Gastrocnemius medialis (tissue), 4 donors: Measurements from ENCODE around the gene CCN5. TPM values are rescaled to one million over a fixed set of nuclear protein-coding genes. Genes with fewer than 3 reads are reported as not detected.

ENCODE experiments used
- ATAC-seq, 2 donors: fragments of 150-250 bp; one replicate each; pipeline ENCODE4 v1.9.1; 2016
- DNase-seq, 2 donors: peaks; one replicate each; pipeline ENCODE4 v3.0.0-alpha.2; 2019
- H3K27ac ChIP-seq, 4 donors: fragments of 200-600 bp; sonication (generic); 1 replicate in 1 of 4; 2 replicates in 3 of 4; pipeline ENCODE4 v1.5.1; 2016 to 2018; ENCODE audit warnings: mild to moderate bottlenecking in 2 of 4, moderate library complexity in 1 of 4
- H3K27me3 ChIP-seq, 3 donors: fragments of 200-600 bp; sonication (generic) in 2 of 3; 1 replicate in 1 of 3; 2 replicates in 2 of 3; pipeline versions ENCODE4 v1.5.1 to v1.6.0; 2016 to 2019; ENCODE audit warnings: mild to moderate bottlenecking in 1 of 3, moderate library complexity in 1 of 3
- H3K36me3 ChIP-seq, 2 donors: fragments of 200-600 bp; sonication (generic) in 1 of 2; one replicate each; pipeline ENCODE4 v1.5.1; 2017 to 2018
- H3K4me1 ChIP-seq, 2 donors: fragments of 200-600 bp; sonication (generic) in 1 of 2; one replicate each; pipeline ENCODE4 v1.5.1; 2016 to 2017; ENCODE audit warnings: mild to moderate bottlenecking in 2 of 2
- H3K4me3 ChIP-seq, 4 donors: fragments of 200-600 bp; sonication (generic) in 3 of 4; 1 replicate in 1 of 4; 2 replicates in 3 of 4; pipeline ENCODE4 v1.5.1; 2016 to 2019; ENCODE audit warnings: mild to moderate bottlenecking in 2 of 4
- H3K9me3 ChIP-seq, 3 donors: fragments of 200-600 bp; sonication (generic) in 2 of 3; 1 replicate in 1 of 3; 2 replicates in 2 of 3; pipeline ENCODE4 v1.5.1; 2016 to 2019
- CTCF ChIP-seq, 5 experiments: fragments of 450-650 bp in 3 of 5; fragments of 200-600 bp in 2 of 5; sonication (generic) in 2 of 5; IDR thresholded peaks in 4 of 5; conservative IDR thresholded peaks in 1 of 5; 1 replicate in 4 of 5; 2 replicates in 1 of 5; pipeline ENCODE4 v1.5.1; 2016 to 2019; ENCODE audit warnings: antibody characterized with exemption in 5 of 5, mild to moderate bottlenecking in 3 of 5, moderate library complexity in 3 of 5
- POLR2A ChIP-seq, 2 donors: fragments of 450-650 bp; IDR thresholded peaks; one replicate each; pipeline ENCODE4 v1.6.1; 2017; ENCODE audit warnings: antibody characterized with exemption in 2 of 2, mild to moderate bottlenecking in 2 of 2, moderate library complexity in 2 of 2
- in situ Hi-C, 4 donors: fragments of 200-750 bp; cut with MboI; loops; one replicate each; pipeline versions ENCODE4 v1.15.0 to v1.8.0; 2017; ENCODE audit warnings: low sequenced_read_pairs in 4 of 4
- intact Hi-C: fragments of 100-400 bp; cut with DNase I; formaldehyde crosslinking; loops from one replicate; pipeline ENCODE4 v1.15.1; 2023; ENCODE audit warnings: low total_unique reads
- total RNA-seq, 4 donors: library from RNA; depleted of rRNA; stranded (reverse); fragments of >200 nt; gene quantifications; one replicate each; pipeline versions ENCODE4 v1.1.0 to v1.2.3, GENCODE V29; 2016

The CCN5 gene
- total RNA-seq, 4 donors from 2014 or later = 16.4 to 65.3 (median 45.7) TPM

- no peak overlapping the region for H3K27ac ChIP-seq
- no peaks in the 10 kb centered on the region for H3K9me3 ChIP-seq
- DNase-seq (peak; percentile 53 to 70), ATAC-seq (peak; percentile 37 to 45)
- intact Hi-C loops (loop anchor here (1.0 to 10.0 kb wide), 2 partner anchors 48 to 419 kb away; partner anchors contain the start of gene FITM2), in situ Hi-C loops (loop anchor here (5.0 to 25.0 kb wide), 4 partner anchors 46 to 521 kb away; partner anchors contain the start of gene OSER1 (in 2 of the 4))
- TF ChIP-seq POLR2A (IDR thresholded peaks at IDR 0.05) = no peak
- TF ChIP-seq CTCF (IDR thresholded peaks at IDR 0.05 in 4 of 5, conservative IDR thresholded peaks at IDR 0.05 in 1 of 5) = peak; percentile 94 to 98 (median 96)
- peaks cover 30 to 36% of the 10 kb centered on the region in 2 donors for H3K4me1 ChIP-seq
- H3K4me3 ChIP-seq = no peak overlapping the region
- H3K27me3 ChIP-seq = no peaks in the 10 kb centered on the region
- no peaks in the 10 kb centered on the region for H3K36me3 ChIP-seq
These were observed 18.3 kb downstream of the CCN5 start for GRCh38 chr20:44733341-44734069.

- Histone ChIP-seq H3K27ac (no peak overlapping the region), H3K4me3 (no peak overlapping the region), H3K4me1 (peaks cover 29 to 31% of the 10 kb centered on the region in 2 donors), H3K36me3 (no peaks in the 10 kb centered on the region), H3K27me3 (no peaks in the 10 kb centered on the region), H3K9me3 (no peaks in the 10 kb centered on the region)
- TF ChIP-seq POLR2A (IDR thresholded peaks at IDR 0.05) = no peak
- TF ChIP-seq CTCF (IDR thresholded peaks at IDR 0.05 in 4 of 5, conservative IDR thresholded peaks at IDR 0.05 in 1 of 5) = no peak
- DNase-seq (no peak), ATAC-seq (no peak)
- in situ Hi-C loops = loop anchor here (5.0 to 25.0 kb wide), 4 partner anchors 48 to 523 kb away; partner anchors contain the start of gene OSER1 (in 2 of the 4)
- intact Hi-C loops = loop anchor here (5.0 to 10.0 kb wide), 4 partner anchors 232 to 523 kb away; partner anchors contain the start of genes FITM2, OSER1 and STK4
These were observed 19.8 kb downstream of the CCN5 start for GRCh38 chr20:44734938-44735337.

- Histone ChIP-seq H3K27me3 (no peaks in the 10 kb centered on the region), H3K9me3 (no peaks in the 10 kb centered on the region), H3K36me3 (no peaks in the 10 kb centered on the region), H3K27ac (peak overlapping the region in 1 of 4 donors; percentile 28), H3K4me1 (peaks cover 29 to 30% of the 10 kb centered on the region in 2 donors), H3K4me3 (peak overlapping the region in 1 of 4 donors; percentile 15)
- no peak for TF ChIP-seq CTCF (IDR thresholded peaks at IDR 0.05 in 4 of 5, conservative IDR thresholded peaks at IDR 0.05 in 1 of 5)
- no peak for TF ChIP-seq POLR2A (IDR thresholded peaks at IDR 0.05)
- DNase-seq = no peak
- in situ Hi-C loops = loop anchor here (10.0 to 25.0 kb wide), 3 partner anchors 198 to 523 kb away; partner anchors contain the start of gene OSER1 (in 2 of the 4)
- intact Hi-C loops = loop anchor here (5.0 to 10.0 kb wide), 4 partner anchors 232 to 523 kb away; partner anchors contain the start of genes FITM2, OSER1 and STK4
- no peak for ATAC-seq
These were observed 20.6 kb downstream of the CCN5 start for GRCh38 chr20:44735816-44736169.

GRCh38 chr20:44736170-44737021 lies 21.2 kb downstream of the CCN5 start:
- peaks cover 23 to 24% of the 10 kb centered on the region in 2 donors for H3K4me1 ChIP-seq
- no peaks in the 10 kb centered on the region for H3K36me3 ChIP-seq
- no peaks in the 10 kb centered on the region for H3K27me3 ChIP-seq
- in situ Hi-C loops = loop anchor here (10.0 to 25.0 kb wide), 3 partner anchors 199 to 524 kb away; partner anchors contain the start of gene OSER1 (in 2 of the 4)
- peak; percentile 48 to 60 for ATAC-seq
- peak; percentile 56 to 71 for DNase-seq
- intact Hi-C loops = loop anchor here (5.0 to 10.0 kb wide), 4 partner anchors 231 to 524 kb away; partner anchors contain the start of genes FITM2, OSER1 and STK4
- H3K27ac ChIP-seq = peak overlapping the region in 1 of 4 donors; percentile 28
- no peak for TF ChIP-seq CTCF (IDR thresholded peaks at IDR 0.05 in 4 of 5, conservative IDR thresholded peaks at IDR 0.05 in 1 of 5)
- no peak for TF ChIP-seq POLR2A (IDR thresholded peaks at IDR 0.05)
- peak overlapping the region in 1 of 4 donors; percentile 15 for H3K4me3 ChIP-seq
- H3K9me3 ChIP-seq = no peaks in the 10 kb centered on the region
